Measurements from ENCODE around the gene KRTAP5-1. TPM values are rescaled to one million over a fixed set of nuclear protein-coding genes. Genes with fewer than 3 reads are reported as not detected.

The KRTAP5-1 gene
- polyA plus RNA-seq, 1 donor (not counting 4 experiments of a cell fraction or from before 2014, with no cell fraction given), result not detected

DNA sequence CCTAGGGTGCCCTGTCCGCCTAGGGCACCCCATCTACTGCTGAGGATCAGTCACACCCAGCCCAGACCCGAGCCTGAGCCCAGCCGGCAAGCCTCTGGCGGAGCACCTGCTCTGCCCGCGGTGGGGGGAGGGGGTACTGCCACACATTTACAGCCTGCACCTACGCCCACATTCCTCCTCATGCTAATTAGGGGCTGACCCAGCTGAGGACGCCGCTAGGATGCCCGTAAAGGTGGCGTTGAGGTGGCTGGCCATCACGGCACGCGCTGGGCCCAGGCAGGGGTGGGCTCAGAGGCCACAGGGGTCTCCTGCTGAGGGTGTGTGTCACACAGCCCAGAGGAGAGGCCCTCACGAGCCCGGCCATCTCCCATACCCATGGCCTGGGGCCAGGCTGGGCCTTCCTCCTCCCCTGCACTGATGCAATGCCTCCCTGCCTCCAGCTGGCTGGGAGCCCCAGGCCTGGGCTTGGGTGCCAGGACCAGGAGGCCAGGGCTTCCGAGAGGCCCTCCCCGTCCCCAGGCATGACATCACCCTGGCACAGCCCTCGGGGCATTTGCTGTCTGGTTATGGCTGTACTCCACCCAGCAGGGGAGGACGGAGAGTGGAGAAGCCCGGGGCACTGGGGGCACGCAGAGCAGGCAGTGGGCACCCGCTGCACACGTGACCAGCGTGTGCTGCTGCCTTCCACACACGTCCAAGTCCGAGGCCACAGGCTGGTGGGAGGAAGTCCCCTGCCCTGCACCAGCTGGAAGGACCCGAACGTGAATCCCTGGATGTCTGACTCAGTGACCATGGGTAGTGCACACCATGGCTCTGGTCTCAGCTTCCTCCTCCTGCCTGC, 25.8 kb downstream of the KRTAP5-1 start:
- FAIRE-seq (no peak), DNase-seq (ENCODE audit: low read depth, low spot score) (peak; percentile 41)
- H3K4me3 ChIP-seq (ENCODE audit: control insufficient read depth in 2 of 3, extremely low read depth in 1 of 3, insufficient read depth in 2 of 3, low read depth in 1 of 3, low read length in 3 of 3), result peak overlapping the region in 1 of 3 experiments; percentile 31
- H3K9me3 ChIP-seq (ENCODE audit: control insufficient read depth, low read depth, low read length), result no peaks in the 10 kb centered on the region
- no peaks in the 10 kb centered on the region for H3K79me2 ChIP-seq (ENCODE audit: control insufficient read depth, insufficient read depth, low read length)
- no peak overlapping the region for H2AFZ ChIP-seq (ENCODE audit: control insufficient read depth, low read length)
- H3K27me3 ChIP-seq (ENCODE audit: control insufficient read depth, extremely low read depth, insufficient read depth, low read length), result no peaks in the 10 kb centered on the region
- H4K20me1 ChIP-seq (ENCODE audit: control insufficient read depth, extremely low read depth, insufficient read depth, low read length), result no peaks in the 10 kb centered on the region
- H3K9me1 ChIP-seq (ENCODE audit: control insufficient read depth, extremely low read depth, insufficient read depth, low read length), result no peaks in the 10 kb centered on the region
- peaks cover 0 to 3% of the 10 kb centered on the region in 2 experiments for H3K36me3 ChIP-seq (ENCODE audit: control insufficient read depth in 2 of 2, extremely low read depth in 1 of 2, insufficient read depth in 2 of 2, low read length in 2 of 2)
- TF ChIP-seq CTCF (optimal IDR thresholded peaks at IDR 0.05 in 1 of 3, IDR thresholded peaks at IDR 0.05 in 1 of 3, conservative IDR thresholded peaks at IDR 0.05 in 1 of 3; ENCODE audit: extremely low read depth in 1 of 3, insufficient read depth in 2 of 3, low read length in 3 of 3), result no peak
- TF ChIP-seq EZH2 (IDR thresholded peaks at IDR 0.05; ENCODE audit: low read length), result no peak
- no peak overlapping the region for H3K27ac ChIP-seq (ENCODE audit: control insufficient read depth, insufficient read depth, low read length)
- H3K9ac ChIP-seq (ENCODE audit: control insufficient read depth, extremely low read depth, insufficient read depth, low read length), result no peak overlapping the region
- H3K4me2 ChIP-seq (ENCODE audit: control insufficient read depth, extremely low read depth, insufficient read depth, low read depth, low read length), result peak overlapping the region; percentile 48
- peaks cover 11% of the 10 kb centered on the region for H3K4me1 ChIP-seq (ENCODE audit: control insufficient read depth, extremely low read depth, insufficient read depth, low read length)
- dilution Hi-C loops (cut with MboI; ENCODE audit: extremely low pct_ligation_motif_present, low sequenced_read_pairs), result no loop called here

DNA sequence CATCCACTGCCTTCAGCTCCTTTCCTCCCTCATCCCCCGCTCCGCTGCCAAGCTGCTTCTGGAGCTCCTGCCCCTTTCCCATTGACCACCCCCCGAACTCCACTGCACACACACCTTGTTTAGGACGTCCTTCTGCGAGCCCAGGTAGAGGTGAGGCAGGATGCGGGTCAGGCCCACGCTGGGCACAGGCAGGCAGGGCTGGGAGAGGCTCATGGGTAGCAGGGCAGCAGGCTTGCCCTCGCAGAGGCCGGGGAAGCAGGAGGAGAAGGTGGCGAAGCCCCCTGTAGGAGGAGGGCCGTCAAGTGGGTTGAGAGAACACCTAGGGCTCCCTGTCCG, 26.3 kb downstream of the KRTAP5-1 start:
- FAIRE-seq (no peak), DNase-seq (ENCODE audit: low read depth, low spot score) (no peak)
- Histone ChIP-seq H3K9me1 (ENCODE audit: control insufficient read depth, extremely low read depth, insufficient read depth, low read length) (no peaks in the 10 kb centered on the region), H2AFZ (ENCODE audit: control insufficient read depth, low read length) (no peak overlapping the region), H3K27ac (ENCODE audit: control insufficient read depth, insufficient read depth, low read length) (no peak overlapping the region), H3K4me1 (ENCODE audit: control insufficient read depth, extremely low read depth, insufficient read depth, low read length) (peaks cover 11% of the 10 kb centered on the region), H3K4me3 (ENCODE audit: control insufficient read depth in 2 of 3, extremely low read depth in 1 of 3, insufficient read depth in 2 of 3, low read depth in 1 of 3, low read length in 3 of 3) (no peak overlapping the region), H3K4me2 (ENCODE audit: control insufficient read depth, extremely low read depth, insufficient read depth, low read depth, low read length) (peak overlapping the region; percentile 48), H3K79me2 (ENCODE audit: control insufficient read depth, insufficient read depth, low read length) (no peaks in the 10 kb centered on the region), H4K20me1 (ENCODE audit: control insufficient read depth, extremely low read depth, insufficient read depth, low read length) (no peaks in the 10 kb centered on the region), H3K9me3 (ENCODE audit: control insufficient read depth, low read depth, low read length) (no peaks in the 10 kb centered on the region), H3K36me3 (ENCODE audit: control insufficient read depth in 2 of 2, extremely low read depth in 1 of 2, insufficient read depth in 2 of 2, low read length in 2 of 2) (peaks cover 0 to 2% of the 10 kb centered on the region in 2 experiments), H3K9ac (ENCODE audit: control insufficient read depth, extremely low read depth, insufficient read depth, low read length) (no peak overlapping the region), H3K27me3 (ENCODE audit: control insufficient read depth, extremely low read depth, insufficient read depth, low read length) (no peaks in the 10 kb centered on the region)
- no peak for TF ChIP-seq EZH2 (IDR thresholded peaks at IDR 0.05; ENCODE audit: low read length)
- no peak for TF ChIP-seq CTCF (optimal IDR thresholded peaks at IDR 0.05 in 1 of 3, IDR thresholded peaks at IDR 0.05 in 1 of 3, conservative IDR thresholded peaks at IDR 0.05 in 1 of 3; ENCODE audit: extremely low read depth in 1 of 3, insufficient read depth in 2 of 3, low read length in 3 of 3)
- dilution Hi-C loops (cut with MboI; ENCODE audit: extremely low pct_ligation_motif_present, low sequenced_read_pairs), result no loop called here
